Neural crest cell (in vitro differentiated cells): ENCODE measurements around the gene SGPP1. TPM values are rescaled to one million over a fixed set of nuclear protein-coding genes. Genes with fewer than 3 reads are reported as not detected.

Source experiments
- DNase-seq: peaks from one replicate; pipeline ENCODE4 v3.0.0; 2021; ENCODE audit warnings: low read depth, mixed read lengths, low spot score
- H3K27ac Mint-ChIP-seq: one replicate; pipeline ENCODE4 v1.8.0; 2021; ENCODE audit warnings: mild to moderate bottlenecking, mixed read lengths; ENCODE audit not compliant: unreplicated experiment
- H3K27me3 Mint-ChIP-seq: 2 replicates; pipeline ENCODE4 v1.8.0; 2021; ENCODE audit warnings: low read depth, mild to moderate bottlenecking, mixed read lengths
- H3K36me3 Mint-ChIP-seq: 2 replicates; pipeline ENCODE4 v1.8.0; 2021; ENCODE audit warnings: low read depth, mild to moderate bottlenecking, mixed read lengths
- H3K4me1 Mint-ChIP-seq: 2 replicates; pipeline ENCODE4 v1.8.0; 2021; ENCODE audit warnings: mixed read lengths
- H3K4me3 Mint-ChIP-seq: one replicate; pipeline ENCODE4 v1.8.0; 2021; ENCODE audit warnings: mild to moderate bottlenecking, mixed read lengths
- H3K9me3 Mint-ChIP-seq: 2 replicates; pipeline ENCODE4 v1.8.0; 2021; ENCODE audit warnings: mixed read lengths
- CTCF ChIP-seq: fragments of 200-600 bp; sonication (generic); conservative IDR thresholded peaks from 2 replicates; pipeline ENCODE4 v1.5.0; 2021; ENCODE audit warnings: antibody characterized with exemption, mild to moderate bottlenecking
- total RNA-seq: library from RNA; stranded (reverse); gene quantifications from 2 replicates; pipeline ENCODE4 v1.2.1, GENCODE V29; 2021

SGPP1 gene
- total RNA-seq, 1 donor from 2014 or later, result 11.8 TPM

GRCh38 chr14:63764620-63765139 lies 36.8 kb upstream of the SGPP1 start:
- H3K4me3 Mint-ChIP-seq, result no peak overlapping the region
- TF ChIP-seq CTCF, result no peak

GRCh38 chr14:63764103-63764502 lies 36.2 kb upstream of the SGPP1 start:
- H3K27me3 Mint-ChIP-seq, result no peaks in the 10 kb centered on the region
- H3K9me3 Mint-ChIP-seq, result no peaks in the 10 kb centered on the region
- no peaks in the 10 kb centered on the region for H3K36me3 Mint-ChIP-seq
- H3K27ac Mint-ChIP-seq, result no peak overlapping the region
- peaks cover 6% of the 10 kb centered on the region for H3K4me1 Mint-ChIP-seq
- H3K4me3 Mint-ChIP-seq, result no peak overlapping the region
- no peak for TF ChIP-seq CTCF
- DNase-seq, result no peak

More at GRCh38 chr14:63764620-63765139, 36.8 kb upstream of the SGPP1 start:
- no peak for DNase-seq
- no peaks in the 10 kb centered on the region for H3K9me3 Mint-ChIP-seq
- H3K27ac Mint-ChIP-seq, result no peak overlapping the region
- H3K4me1 Mint-ChIP-seq, result peaks cover 6% of the 10 kb centered on the region
- H3K27me3 Mint-ChIP-seq, result no peaks in the 10 kb centered on the region
- H3K36me3 Mint-ChIP-seq, result no peaks in the 10 kb centered on the region

DNA sequence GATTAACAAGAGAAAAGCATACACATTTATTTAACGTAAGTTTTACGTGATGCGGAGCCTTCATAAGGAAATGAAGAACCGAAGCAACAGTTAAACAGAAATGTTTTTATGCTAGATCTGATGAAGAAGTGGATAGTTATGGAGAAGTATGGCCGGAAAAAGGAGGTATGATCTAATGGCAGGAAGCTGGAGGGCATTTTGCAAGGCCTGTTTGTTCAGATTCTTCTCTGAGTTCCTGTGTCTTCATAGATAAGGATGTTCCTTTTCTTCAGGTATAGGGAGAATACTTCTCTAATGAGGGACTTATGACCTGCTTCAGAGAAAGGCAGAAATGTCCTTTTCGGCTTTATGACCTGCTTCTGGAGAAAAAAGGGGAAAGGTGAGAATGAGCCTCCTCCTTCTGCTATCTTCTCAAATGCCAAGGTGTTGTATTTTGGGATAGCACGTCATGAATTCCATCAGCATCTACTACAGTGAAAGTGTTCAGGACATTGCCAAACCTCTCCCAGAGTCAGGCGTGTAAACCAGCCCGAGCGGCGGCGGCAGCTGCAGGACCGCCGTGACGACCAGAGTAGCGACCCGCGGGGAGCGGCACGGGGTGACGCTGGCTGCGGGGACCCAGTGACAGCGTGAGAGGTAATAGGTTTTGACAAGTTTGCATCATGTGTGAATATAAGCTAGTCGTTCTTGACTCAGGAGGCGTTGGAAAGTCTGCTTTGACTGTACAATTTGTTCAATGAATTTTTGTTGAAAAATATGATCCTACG lies 33.7 kb upstream of the SGPP1 start:
- no peaks in the 10 kb centered on the region for H3K27me3 Mint-ChIP-seq
- no peak for TF ChIP-seq CTCF
- peaks cover 3% of the 10 kb centered on the region for H3K4me1 Mint-ChIP-seq
- no peaks in the 10 kb centered on the region for H3K9me3 Mint-ChIP-seq
- no peak for DNase-seq
- H3K4me3 Mint-ChIP-seq, result no peak overlapping the region
- no peak overlapping the region for H3K27ac Mint-ChIP-seq
- H3K36me3 Mint-ChIP-seq, result no peaks in the 10 kb centered on the region

- Mint-ChIP-seq H3K27me3 (no peaks in the 10 kb centered on the region), H3K27ac (no peak overlapping the region), H3K36me3 (no peaks in the 10 kb centered on the region), H3K9me3 (no peaks in the 10 kb centered on the region), H3K4me3 (no peak overlapping the region), H3K4me1 (no peaks in the 10 kb centered on the region)
- no peak for DNase-seq
- no peak for TF ChIP-seq CTCF
These were observed 32.1 kb upstream of the SGPP1 start for GRCh38 chr14:63760014-63760413.

GRCh38 chr14:63759456-63759855 lies 31.6 kb upstream of the SGPP1 start:
- H3K9me3 Mint-ChIP-seq, result no peaks in the 10 kb centered on the region
- H3K27ac Mint-ChIP-seq, result no peak overlapping the region
- no peak for TF ChIP-seq CTCF
- no peaks in the 10 kb centered on the region for H3K4me1 Mint-ChIP-seq
- no peaks in the 10 kb centered on the region for H3K27me3 Mint-ChIP-seq
- DNase-seq, result no peak
- H3K36me3 Mint-ChIP-seq, result no peaks in the 10 kb centered on the region
- H3K4me3 Mint-ChIP-seq, result no peak overlapping the region
